ENCODE data around the gene RNF180. TPM values are rescaled to one million over a fixed set of nuclear protein-coding genes. Genes with fewer than 3 reads are reported as not detected.

Gene RNF180
- total and polyA plus RNA-seq, 8 donors, result 1.3 to 7.2 (median 5.7) TPM

DNA sequence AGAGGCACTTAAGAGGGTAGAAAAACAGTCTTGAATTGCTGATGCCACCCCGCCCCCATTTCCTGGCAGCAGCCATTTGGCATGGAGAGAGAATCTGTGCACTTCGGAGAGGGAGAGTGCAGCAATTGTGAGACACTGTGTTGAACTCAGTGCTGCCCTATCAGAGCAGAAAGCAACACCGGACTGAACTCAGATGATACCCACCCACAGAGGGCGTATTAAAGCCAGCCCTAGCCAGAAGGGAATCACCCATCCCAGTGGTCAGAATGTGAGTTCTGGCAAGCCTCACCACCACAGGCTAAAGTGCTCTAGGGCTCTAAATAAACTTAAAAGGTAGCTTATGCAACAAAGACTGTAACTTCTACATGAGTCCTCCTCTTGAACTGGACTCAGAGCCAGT, 251.7 kb downstream of the RNF180 start:
- FAIRE-seq, result no peak
- Histone ChIP-seq H3K36me3 (no peaks in the 10 kb centered on the region), H3K4me1 (no peaks in the 10 kb centered on the region), H3K4me3 (no peak overlapping the region), H3K27me3 (no peaks in the 10 kb centered on the region), H3K9me3 (no peaks in the 10 kb centered on the region), H3K27ac (no peak overlapping the region)
- no peak for DNase-seq
- TF ChIP-seq, protein P1, sequence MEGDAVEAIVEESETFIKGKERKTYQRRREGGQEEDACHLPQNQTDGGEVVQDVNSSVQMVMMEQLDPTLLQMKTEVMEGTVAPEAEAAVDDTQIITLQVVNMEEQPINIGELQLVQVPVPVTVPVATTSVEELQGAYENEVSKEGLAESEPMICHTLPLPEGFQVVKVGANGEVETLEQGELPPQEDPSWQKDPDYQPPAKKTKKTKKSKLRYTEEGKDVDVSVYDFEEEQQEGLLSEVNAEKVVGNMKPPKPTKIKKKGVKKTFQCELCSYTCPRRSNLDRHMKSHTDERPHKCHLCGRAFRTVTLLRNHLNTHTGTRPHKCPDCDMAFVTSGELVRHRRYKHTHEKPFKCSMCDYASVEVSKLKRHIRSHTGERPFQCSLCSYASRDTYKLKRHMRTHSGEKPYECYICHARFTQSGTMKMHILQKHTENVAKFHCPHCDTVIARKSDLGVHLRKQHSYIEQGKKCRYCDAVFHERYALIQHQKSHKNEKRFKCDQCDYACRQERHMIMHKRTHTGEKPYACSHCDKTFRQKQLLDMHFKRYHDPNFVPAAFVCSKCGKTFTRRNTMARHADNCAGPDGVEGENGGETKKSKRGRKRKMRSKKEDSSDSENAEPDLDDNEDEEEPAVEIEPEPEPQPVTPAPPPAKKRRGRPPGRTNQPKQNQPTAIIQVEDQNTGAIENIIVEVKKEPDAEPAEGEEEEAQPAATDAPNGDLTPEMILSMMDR (IDR thresholded peaks at IDR 0.05), result no peak
- intact Hi-C loops (cut with DNase I), result no loop called here
- 45 to 57% methylated on average over 4 of the region's 4 CpGs for WGBS, 2 donors
- ATAC-seq, result no peak

DNA sequence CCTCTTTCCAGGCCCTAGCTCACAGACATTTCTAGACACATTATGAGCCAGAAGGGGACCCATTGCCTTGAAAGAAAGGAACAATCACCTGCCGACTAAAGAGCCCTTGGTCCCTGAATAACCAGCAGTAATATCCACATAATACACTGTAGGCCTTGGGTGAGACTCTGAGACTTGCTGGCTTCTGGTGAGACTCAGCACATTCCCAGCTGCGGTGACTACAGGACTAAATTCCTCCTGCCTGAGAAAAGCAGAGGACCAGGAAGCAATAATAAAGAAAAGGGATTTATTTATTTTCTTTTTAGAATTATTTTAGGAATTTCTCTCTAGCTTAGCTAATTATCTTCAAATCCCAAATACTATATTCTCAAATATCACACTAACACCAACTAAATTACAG, 252.4 kb downstream of the RNF180 start:
- no peaks in the 10 kb centered on the region for H3K9me3 ChIP-seq
- H3K4me3 ChIP-seq, result no peak overlapping the region
- no peak overlapping the region for H3K27ac ChIP-seq
- no peaks in the 10 kb centered on the region for H3K36me3 ChIP-seq
- H3K4me1 ChIP-seq, result no peaks in the 10 kb centered on the region
- intact Hi-C loops (cut with DNase I), result no loop called here
- WGBS, 2 donors, result 70 to 84% methylated on average over 2 of the region's 2 CpGs
- ATAC-seq (no peak), FAIRE-seq (no peak), DNase-seq (no peak)
- TF ChIP-seq, protein P1 (IDR thresholded peaks at IDR 0.05), result no peak
- no peaks in the 10 kb centered on the region for H3K27me3 ChIP-seq

Other genes with a start within 250 kb of the RNF180 start
- not detected for gene HTR1A, start 203.4 kb upstream of the RNF180 start, total RNA-seq
- not detected for gene HTR1A, start 203.4 kb upstream of the RNF180 start, polyA plus RNA-seq

All from pancreas (tissue), 10 donors.